HCT116 (cell line): ENCODE data around the gene USP36.

ENCODE experiments used
- CEBPB ChIP-seq: IDR thresholded peaks from 2 replicates; pipeline ENCODE4 v1.6.1; 2012; ENCODE audit warnings: low read depth
- EGR1 ChIP-seq: IDR thresholded peaks from 2 replicates; pipeline ENCODE4 v1.6.1; 2012; ENCODE audit warnings: low read depth
- ELF1 ChIP-seq: IDR thresholded peaks from 2 replicates; pipeline ENCODE4 v1.6.1; 2012; ENCODE audit warnings: low read depth, borderline replicate concordance
- EZH2 ChIP-seq: fragments of 200-600 bp; sonication (generic); IDR thresholded peaks from 2 replicates; pipeline ENCODE4 v1.6.1; 2017; ENCODE audit warnings: antibody characterized with exemption, mixed run types
- POLR2A ChIP-seq: IDR thresholded peaks from 2 replicates; pipeline ENCODE4 v1.7.0; 2011; ENCODE audit warnings: borderline replicate concordance; ENCODE audit not compliant: insufficient read depth, insufficient read length; ENCODE audit errors: extremely low read depth
- POLR2AphosphoS5 ChIP-seq: IDR thresholded peaks from 2 replicates; pipeline ENCODE4 v1.6.1; 2011; ENCODE audit warnings: mild to moderate bottlenecking, low read depth, low read length, moderate library complexity
- RAD21 ChIP-seq: IDR thresholded peaks from 2 replicates; pipeline ENCODE4 v1.6.1; 2012; ENCODE audit warnings: low read depth, mild to moderate bottlenecking
- TCF7L2 ChIP-seq: IDR thresholded peaks from 2 replicates; pipeline ENCODE4 v1.7.0; 2011; ENCODE audit warnings: borderline replicate concordance, inconsistent platforms; ENCODE audit not compliant: insufficient read depth, insufficient read length; ENCODE audit errors: extremely low read depth
- YY1 ChIP-seq: IDR thresholded peaks from 2 replicates; pipeline ENCODE4 v1.6.1; 2011; ENCODE audit warnings: low read length, low read depth, moderate library complexity, mild to moderate bottlenecking; ENCODE audit not compliant: insufficient replicate concordance; ENCODE audit errors: extremely low read depth
- TF ChIP-seq, protein P1 (sequence below), 3 experiments: fragments of 200-600 bp in 1 of 3; sonication (generic) in 1 of 3; IDR thresholded peaks in 2 of 3; conservative IDR thresholded peaks in 1 of 3; 2 replicates each; pipeline ENCODE4 v1.5.1; 2012 to 2017; ENCODE audit warnings: low read depth in 2 of 3, low read length in 2 of 3, antibody characterized with exemption in 1 of 3, borderline replicate concordance in 1 of 3, control low read depth in 1 of 3, mild to moderate bottlenecking in 1 of 3, mixed read lengths in 1 of 3, mixed run types in 1 of 3, moderate library complexity in 1 of 3; ENCODE audit not compliant: insufficient read depth in 1 of 3
- TF ChIP-seq, protein P2 (sequence below): IDR thresholded peaks from 2 replicates; pipeline ENCODE4 v1.6.1; 2012
- TF ChIP-seq, protein P3 (sequence below): IDR thresholded peaks from 2 replicates; pipeline ENCODE4 v1.6.1; 2012

DNA sequence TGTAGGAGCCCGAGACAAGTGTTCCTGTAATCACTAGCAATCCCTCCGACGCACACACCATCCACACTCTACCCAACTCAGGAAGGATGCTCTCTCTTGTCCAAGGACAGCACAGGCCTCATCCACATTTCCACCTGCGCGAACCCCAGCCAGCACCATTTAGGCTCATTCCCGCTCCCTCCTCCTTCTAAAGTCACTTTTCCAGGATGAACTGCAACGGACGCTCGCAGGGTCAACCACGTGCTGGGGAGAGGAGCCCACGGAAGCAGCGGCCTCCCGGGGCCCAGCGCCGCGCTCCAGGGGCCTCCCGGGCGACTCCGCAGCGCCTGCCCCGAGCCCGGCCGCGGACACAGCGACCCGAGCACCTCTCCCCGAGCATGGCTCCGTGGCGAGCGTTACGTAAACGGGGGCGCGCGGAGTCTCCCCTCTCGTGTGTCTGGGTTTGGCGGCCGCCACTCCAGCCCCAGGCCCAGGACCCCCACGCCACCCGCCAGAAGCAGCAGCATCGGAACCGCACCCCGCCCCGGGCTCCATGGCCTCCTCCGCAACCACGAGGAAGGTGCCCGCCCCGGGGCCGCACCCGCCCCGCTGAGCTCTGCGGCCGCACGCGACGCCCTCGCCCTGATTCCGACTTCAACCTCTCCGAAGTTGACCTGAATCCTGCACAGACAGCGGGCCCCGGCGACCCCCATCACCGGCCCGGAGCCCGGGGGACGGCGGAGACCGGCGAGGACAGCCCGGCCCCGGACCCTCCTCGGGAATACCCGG is 668 bp downstream of the USP36 start:
- TF ChIP-seq POLR2AphosphoS5, result no peak
- TF ChIP-seq, protein P1, sequence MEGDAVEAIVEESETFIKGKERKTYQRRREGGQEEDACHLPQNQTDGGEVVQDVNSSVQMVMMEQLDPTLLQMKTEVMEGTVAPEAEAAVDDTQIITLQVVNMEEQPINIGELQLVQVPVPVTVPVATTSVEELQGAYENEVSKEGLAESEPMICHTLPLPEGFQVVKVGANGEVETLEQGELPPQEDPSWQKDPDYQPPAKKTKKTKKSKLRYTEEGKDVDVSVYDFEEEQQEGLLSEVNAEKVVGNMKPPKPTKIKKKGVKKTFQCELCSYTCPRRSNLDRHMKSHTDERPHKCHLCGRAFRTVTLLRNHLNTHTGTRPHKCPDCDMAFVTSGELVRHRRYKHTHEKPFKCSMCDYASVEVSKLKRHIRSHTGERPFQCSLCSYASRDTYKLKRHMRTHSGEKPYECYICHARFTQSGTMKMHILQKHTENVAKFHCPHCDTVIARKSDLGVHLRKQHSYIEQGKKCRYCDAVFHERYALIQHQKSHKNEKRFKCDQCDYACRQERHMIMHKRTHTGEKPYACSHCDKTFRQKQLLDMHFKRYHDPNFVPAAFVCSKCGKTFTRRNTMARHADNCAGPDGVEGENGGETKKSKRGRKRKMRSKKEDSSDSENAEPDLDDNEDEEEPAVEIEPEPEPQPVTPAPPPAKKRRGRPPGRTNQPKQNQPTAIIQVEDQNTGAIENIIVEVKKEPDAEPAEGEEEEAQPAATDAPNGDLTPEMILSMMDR (IDR thresholded peaks at IDR 0.05 in 2 of 3, conservative IDR thresholded peaks at IDR 0.05 in 1 of 3; ENCODE audit: borderline replicate concordance in 1 of 3, insufficient read depth in 1 of 3, low read depth in 2 of 3, low read length in 2 of 3), result no peak
- no peak for TF ChIP-seq EGR1
- no peak for TF ChIP-seq EZH2
- TF ChIP-seq YY1, result no peak
- TF ChIP-seq RAD21, result no peak
- no peak for TF ChIP-seq TCF7L2
- TF ChIP-seq, protein P2, sequence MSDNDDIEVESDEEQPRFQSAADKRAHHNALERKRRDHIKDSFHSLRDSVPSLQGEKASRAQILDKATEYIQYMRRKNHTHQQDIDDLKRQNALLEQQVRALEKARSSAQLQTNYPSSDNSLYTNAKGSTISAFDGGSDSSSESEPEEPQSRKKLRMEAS, result peak; percentile 53; the same call in 1 of the 2 replicates
- TF ChIP-seq CEBPB, result no peak
- no peak for TF ChIP-seq ELF1
- TF ChIP-seq POLR2A, result no peak
- TF ChIP-seq, protein P3, sequence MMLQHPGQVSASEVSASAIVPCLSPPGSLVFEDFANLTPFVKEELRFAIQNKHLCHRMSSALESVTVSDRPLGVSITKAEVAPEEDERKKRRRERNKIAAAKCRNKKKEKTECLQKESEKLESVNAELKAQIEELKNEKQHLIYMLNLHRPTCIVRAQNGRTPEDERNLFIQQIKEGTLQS, result no peak
